ENCODE results near the gene FIG4. TPM values are rescaled to one million over a fixed set of nuclear protein-coding genes. Genes with fewer than 3 reads are reported as not detected.
"Not testable (repeated sequence)": the region's sequence is repeated elsewhere in the genome, so short reads cannot be mapped to it uniquely, and the experiment has no call there.

The FIG4 gene
- polyA plus RNA-seq, 1 of the 3 experiments (the other 2 are of a cell fraction) = 6.8 TPM

DNA sequence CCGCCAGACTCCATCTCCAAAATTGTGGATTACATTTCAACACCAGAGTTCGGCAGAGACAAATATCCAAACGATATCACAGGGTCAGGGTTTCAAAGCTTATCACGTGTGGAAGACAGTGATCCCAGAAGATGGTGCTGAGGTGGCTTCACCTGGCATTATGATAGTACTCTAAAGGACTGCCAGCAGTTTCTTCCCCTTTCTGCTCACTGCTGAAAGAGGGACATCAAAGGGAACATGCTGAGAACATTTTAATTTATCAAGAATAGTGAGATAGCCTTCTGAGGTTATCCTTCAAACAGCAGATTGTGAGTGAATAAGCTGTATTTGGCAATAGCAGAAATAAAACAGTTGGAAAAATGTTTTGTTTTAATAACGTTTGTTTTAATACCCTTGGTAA is 79.7 kb downstream of the FIG4 start:
- Histone ChIP-seq H2AFZ (ENCODE audit: low read depth) (no peak overlapping the region), H3K4me2 (no peak overlapping the region), H3K4me1 (ENCODE audit: control insufficient read depth in 1 of 2, insufficient read depth in 2 of 2, low read depth in 1 of 2, low read length in 1 of 2) (peaks cover 0 to 2% of the 10 kb centered on the region in 2 experiments; a peak in 1 of 4 replicates), H3K9me2 (no peaks in the 10 kb centered on the region), H3K79me2 (ENCODE audit: insufficient read depth) (no peaks in the 10 kb centered on the region), H3K4me3 (ENCODE audit: low read depth in 2 of 2, low read length in 1 of 2) (no peak overlapping the region), H3K27me3 (ENCODE audit: insufficient read depth) (no peaks in the 10 kb centered on the region), H3K36me3 (replicated peaks in 1 of 2; ENCODE audit: control insufficient read depth in 1 of 2, insufficient read depth in 2 of 2, low read length in 1 of 2) (peaks cover 0 to 3% of the 10 kb centered on the region in 2 experiments), H3F3A (replicated peaks; ENCODE audit: insufficient read depth) (no peaks in the 10 kb centered on the region), H3K9ac (no peak overlapping the region), H4K20me1 (ENCODE audit: insufficient read depth) (no peaks in the 10 kb centered on the region), H3K9me3 (no peaks in the 10 kb centered on the region), H3K27ac (ENCODE audit: low read depth in 2 of 2, low read length in 1 of 2) (no peak overlapping the region)
- no peak for DNase-seq
- TF ChIP-seq RAD21 (IDR thresholded peaks at IDR 0.05; ENCODE audit: low read length) (no peak), JUND (IDR thresholded peaks at IDR 0.05) (no peak), FOXM1 (IDR thresholded peaks at IDR 0.05; ENCODE audit: low read depth) (no peak), RCOR1 (IDR thresholded peaks at IDR 0.05; ENCODE audit: low read length) (no peak), GABPA (IDR thresholded peaks at IDR 0.05; ENCODE audit: low read depth) (no peak), ELF1 (IDR thresholded peaks at IDR 0.05) (no peak), EP300 (IDR thresholded peaks at IDR 0.05; ENCODE audit: borderline replicate concordance in 1 of 2, low read depth in 1 of 2, low read length in 1 of 2) (no peak)
- TF ChIP-seq, protein P1, sequence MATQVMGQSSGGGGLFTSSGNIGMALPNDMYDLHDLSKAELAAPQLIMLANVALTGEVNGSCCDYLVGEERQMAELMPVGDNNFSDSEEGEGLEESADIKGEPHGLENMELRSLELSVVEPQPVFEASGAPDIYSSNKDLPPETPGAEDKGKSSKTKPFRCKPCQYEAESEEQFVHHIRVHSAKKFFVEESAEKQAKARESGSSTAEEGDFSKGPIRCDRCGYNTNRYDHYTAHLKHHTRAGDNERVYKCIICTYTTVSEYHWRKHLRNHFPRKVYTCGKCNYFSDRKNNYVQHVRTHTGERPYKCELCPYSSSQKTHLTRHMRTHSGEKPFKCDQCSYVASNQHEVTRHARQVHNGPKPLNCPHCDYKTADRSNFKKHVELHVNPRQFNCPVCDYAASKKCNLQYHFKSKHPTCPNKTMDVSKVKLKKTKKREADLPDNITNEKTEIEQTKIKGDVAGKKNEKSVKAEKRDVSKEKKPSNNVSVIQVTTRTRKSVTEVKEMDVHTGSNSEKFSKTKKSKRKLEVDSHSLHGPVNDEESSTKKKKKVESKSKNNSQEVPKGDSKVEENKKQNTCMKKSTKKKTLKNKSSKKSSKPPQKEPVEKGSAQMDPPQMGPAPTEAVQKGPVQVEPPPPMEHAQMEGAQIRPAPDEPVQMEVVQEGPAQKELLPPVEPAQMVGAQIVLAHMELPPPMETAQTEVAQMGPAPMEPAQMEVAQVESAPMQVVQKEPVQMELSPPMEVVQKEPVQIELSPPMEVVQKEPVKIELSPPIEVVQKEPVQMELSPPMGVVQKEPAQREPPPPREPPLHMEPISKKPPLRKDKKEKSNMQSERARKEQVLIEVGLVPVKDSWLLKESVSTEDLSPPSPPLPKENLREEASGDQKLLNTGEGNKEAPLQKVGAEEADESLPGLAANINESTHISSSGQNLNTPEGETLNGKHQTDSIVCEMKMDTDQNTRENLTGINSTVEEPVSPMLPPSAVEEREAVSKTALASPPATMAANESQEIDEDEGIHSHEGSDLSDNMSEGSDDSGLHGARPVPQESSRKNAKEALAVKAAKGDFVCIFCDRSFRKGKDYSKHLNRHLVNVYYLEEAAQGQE (IDR thresholded peaks at IDR 0.05; ENCODE audit: low read depth, low read length) = no peak
- TF ChIP-seq, protein P2, sequence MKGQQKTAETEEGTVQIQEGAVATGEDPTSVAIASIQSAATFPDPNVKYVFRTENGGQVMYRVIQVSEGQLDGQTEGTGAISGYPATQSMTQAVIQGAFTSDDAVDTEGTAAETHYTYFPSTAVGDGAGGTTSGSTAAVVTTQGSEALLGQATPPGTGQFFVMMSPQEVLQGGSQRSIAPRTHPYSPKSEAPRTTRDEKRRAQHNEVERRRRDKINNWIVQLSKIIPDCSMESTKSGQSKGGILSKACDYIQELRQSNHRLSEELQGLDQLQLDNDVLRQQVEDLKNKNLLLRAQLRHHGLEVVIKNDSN (IDR thresholded peaks at IDR 0.05; ENCODE audit: borderline replicate concordance, low read depth) = no peak
- TF ChIP-seq, protein P3, sequence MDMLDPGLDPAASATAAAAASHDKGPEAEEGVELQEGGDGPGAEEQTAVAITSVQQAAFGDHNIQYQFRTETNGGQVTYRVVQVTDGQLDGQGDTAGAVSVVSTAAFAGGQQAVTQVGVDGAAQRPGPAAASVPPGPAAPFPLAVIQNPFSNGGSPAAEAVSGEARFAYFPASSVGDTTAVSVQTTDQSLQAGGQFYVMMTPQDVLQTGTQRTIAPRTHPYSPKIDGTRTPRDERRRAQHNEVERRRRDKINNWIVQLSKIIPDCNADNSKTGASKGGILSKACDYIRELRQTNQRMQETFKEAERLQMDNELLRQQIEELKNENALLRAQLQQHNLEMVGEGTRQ (IDR thresholded peaks at IDR 0.05; ENCODE audit: borderline replicate concordance, low read depth, low read length) = no peak
- TF ChIP-seq, protein P4, sequence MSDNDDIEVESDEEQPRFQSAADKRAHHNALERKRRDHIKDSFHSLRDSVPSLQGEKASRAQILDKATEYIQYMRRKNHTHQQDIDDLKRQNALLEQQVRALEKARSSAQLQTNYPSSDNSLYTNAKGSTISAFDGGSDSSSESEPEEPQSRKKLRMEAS (IDR thresholded peaks at IDR 0.05; ENCODE audit: low read depth) = no peak
- TF ChIP-seq, protein P5, sequence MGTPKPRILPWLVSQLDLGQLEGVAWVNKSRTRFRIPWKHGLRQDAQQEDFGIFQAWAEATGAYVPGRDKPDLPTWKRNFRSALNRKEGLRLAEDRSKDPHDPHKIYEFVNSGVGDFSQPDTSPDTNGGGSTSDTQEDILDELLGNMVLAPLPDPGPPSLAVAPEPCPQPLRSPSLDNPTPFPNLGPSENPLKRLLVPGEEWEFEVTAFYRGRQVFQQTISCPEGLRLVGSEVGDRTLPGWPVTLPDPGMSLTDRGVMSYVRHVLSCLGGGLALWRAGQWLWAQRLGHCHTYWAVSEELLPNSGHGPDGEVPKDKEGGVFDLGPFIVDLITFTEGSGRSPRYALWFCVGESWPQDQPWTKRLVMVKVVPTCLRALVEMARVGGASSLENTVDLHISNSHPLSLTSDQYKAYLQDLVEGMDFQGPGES (IDR thresholded peaks at IDR 0.05; ENCODE audit: low read depth, low read length) = no peak
- TF ChIP-seq, protein P6, sequence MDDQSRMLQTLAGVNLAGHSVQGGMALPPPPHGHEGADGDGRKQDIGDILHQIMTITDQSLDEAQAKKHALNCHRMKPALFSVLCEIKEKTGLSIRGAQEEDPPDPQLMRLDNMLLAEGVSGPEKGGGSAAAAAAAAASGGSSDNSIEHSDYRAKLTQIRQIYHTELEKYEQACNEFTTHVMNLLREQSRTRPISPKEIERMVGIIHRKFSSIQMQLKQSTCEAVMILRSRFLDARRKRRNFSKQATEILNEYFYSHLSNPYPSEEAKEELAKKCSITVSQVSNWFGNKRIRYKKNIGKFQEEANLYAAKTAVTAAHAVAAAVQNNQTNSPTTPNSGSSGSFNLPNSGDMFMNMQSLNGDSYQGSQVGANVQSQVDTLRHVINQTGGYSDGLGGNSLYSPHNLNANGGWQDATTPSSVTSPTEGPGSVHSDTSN (IDR thresholded peaks at IDR 0.05) = no peak
- TF ChIP-seq, protein P7, sequence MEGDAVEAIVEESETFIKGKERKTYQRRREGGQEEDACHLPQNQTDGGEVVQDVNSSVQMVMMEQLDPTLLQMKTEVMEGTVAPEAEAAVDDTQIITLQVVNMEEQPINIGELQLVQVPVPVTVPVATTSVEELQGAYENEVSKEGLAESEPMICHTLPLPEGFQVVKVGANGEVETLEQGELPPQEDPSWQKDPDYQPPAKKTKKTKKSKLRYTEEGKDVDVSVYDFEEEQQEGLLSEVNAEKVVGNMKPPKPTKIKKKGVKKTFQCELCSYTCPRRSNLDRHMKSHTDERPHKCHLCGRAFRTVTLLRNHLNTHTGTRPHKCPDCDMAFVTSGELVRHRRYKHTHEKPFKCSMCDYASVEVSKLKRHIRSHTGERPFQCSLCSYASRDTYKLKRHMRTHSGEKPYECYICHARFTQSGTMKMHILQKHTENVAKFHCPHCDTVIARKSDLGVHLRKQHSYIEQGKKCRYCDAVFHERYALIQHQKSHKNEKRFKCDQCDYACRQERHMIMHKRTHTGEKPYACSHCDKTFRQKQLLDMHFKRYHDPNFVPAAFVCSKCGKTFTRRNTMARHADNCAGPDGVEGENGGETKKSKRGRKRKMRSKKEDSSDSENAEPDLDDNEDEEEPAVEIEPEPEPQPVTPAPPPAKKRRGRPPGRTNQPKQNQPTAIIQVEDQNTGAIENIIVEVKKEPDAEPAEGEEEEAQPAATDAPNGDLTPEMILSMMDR (IDR thresholded peaks at IDR 0.05) = no peak
- POLR2A ChIA-PET = no interaction called here
- WGBS (ENCODE audit: low lambda C conversion rate) = 92% methylated on average over 5 of the region's 5 CpGs
- CTCF ChIA-PET = no interaction called here

DNA sequence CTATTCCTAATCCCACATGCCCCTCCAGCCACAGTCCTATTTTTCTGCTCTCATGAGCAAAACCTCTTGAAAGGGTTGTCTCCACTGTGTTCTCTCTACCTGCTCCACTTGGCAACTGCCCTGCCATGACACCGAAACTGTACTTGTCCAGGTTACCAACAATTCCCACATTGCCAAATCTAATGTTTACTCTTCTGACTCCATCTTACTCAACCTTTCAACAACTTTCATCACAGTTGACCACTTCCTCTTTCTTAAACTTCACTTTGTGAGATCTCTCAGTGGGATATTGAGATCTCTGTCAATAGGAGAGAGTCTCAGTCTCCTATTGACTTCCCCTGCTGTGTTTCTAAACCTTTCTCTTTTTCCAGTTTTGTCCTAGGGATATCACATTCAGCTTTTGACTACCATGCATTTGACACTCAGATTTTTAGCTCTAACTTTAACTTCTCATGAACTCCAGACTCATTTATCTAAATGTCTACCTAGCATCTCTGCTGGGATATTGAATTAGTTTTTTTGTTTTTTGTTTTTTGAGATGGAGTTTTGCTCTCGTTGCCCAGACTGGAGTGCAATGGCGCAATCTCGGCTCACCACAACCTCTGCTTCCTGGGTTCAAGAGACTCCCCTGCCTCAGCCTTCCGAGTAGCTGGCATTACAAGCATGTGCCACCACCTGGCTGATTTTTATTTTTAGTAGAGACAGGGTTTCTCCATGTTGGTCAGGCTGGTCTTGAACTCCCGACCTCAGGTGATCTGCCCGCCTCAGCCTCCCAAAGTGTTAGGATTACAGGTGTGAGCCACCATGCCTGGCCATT is 81.1 kb downstream of the FIG4 start:
- 90% methylated on average over 7 of the region's 7 CpGs for WGBS (ENCODE audit: low lambda C conversion rate)
- H3K79me2 ChIP-seq (ENCODE audit: insufficient read depth); H3K27me3 ChIP-seq (ENCODE audit: insufficient read depth); H3K4me1 ChIP-seq (ENCODE audit: control insufficient read depth in 1 of 2, insufficient read depth in 2 of 2, low read depth in 1 of 2, low read length in 1 of 2); H3K4me3 ChIP-seq (ENCODE audit: low read depth in 2 of 2, low read length in 1 of 2); H4K20me1 ChIP-seq (ENCODE audit: insufficient read depth); H3K36me3 ChIP-seq (replicated peaks in 1 of 2; ENCODE audit: control insufficient read depth in 1 of 2, insufficient read depth in 2 of 2, low read length in 1 of 2); H3K9ac ChIP-seq; H3K9me3 ChIP-seq; POLR2A ChIA-PET; H3F3A ChIP-seq (replicated peaks; ENCODE audit: insufficient read depth); H3K4me2 ChIP-seq; H3K27ac ChIP-seq (ENCODE audit: low read depth in 2 of 2, low read length in 1 of 2); DNase-seq; H2AFZ ChIP-seq (ENCODE audit: low read depth); H3K9me2 ChIP-seq: not testable (repeated sequence)
- CTCF ChIA-PET = interaction anchor here (1.5 kb wide), 1 partner anchor 267 kb away, joined by 4 read pairs; no protein-coding TSS in a partner anchor
